8988T (cell line): ENCODE data around the gene LMNTD2.
A peak's percentile ranks its signal among the peaks of the same experiment; 100 is the strongest.

ENCODE experiments used
- DNase-seq: peaks from one replicate; pipeline ENCODE4 v3.0.0; 2011

The LMNTD2 gene

GRCh38 chr11:560305-561147, at the start of gene LMNTD2, which contains the start of gene RASSF7:
TSS of gene LMNTD2 (minus strand) at chr11:560738. CDS start at chr11:560716, 22 bp downstream.
TSS of gene RASSF7 (plus strand) at chr11:560970. CDS start at chr11:561769, 799 bp downstream.
- DNase-seq = peak; percentile 100

GRCh38 chr11:609341-609811, 48.8 kb upstream of the LMNTD2 start:
- no peak for DNase-seq

- DNase-seq = no peak
Measured at GRCh38 chr11:608791-609251, 48.3 kb upstream of the LMNTD2 start.

GRCh38 chr11:607971-608659, 47.6 kb upstream of the LMNTD2 start:
- no peak for DNase-seq

- DNase-seq = no peak
Measured at GRCh38 chr11:607020-607780, 46.7 kb upstream of the LMNTD2 start.

- DNase-seq = no peak
Measured at GRCh38 chr11:606245-606644, 45.7 kb upstream of the LMNTD2 start.

- DNase-seq = no peak
Measured at GRCh38 chr11:605286-606129, 45.0 kb upstream of the LMNTD2 start.

GRCh38 chr11:603154-603553, 42.6 kb upstream of the LMNTD2 start:
- no peak for DNase-seq

- no peak for DNase-seq
Measured at GRCh38 chr11:601573-602245, 41.2 kb upstream of the LMNTD2 start.

- no peak for DNase-seq
Measured at GRCh38 chr11:598005-598680, 37.6 kb upstream of the LMNTD2 start.

- peak; percentile 82 for DNase-seq
Measured at GRCh38 chr11:597166-597725, 36.7 kb upstream of the LMNTD2 start.

GRCh38 chr11:596374-596773, 35.8 kb upstream of the LMNTD2 start:
- no peak for DNase-seq

- DNase-seq = no peak
Measured at GRCh38 chr11:595400-595799, 34.9 kb upstream of the LMNTD2 start.

- DNase-seq = no peak
Measured at GRCh38 chr11:593347-593746, 32.8 kb upstream of the LMNTD2 start.

- DNase-seq = no peak
Measured at GRCh38 chr11:592918-593317, 32.4 kb upstream of the LMNTD2 start.

GRCh38 chr11:592501-592900, 32.0 kb upstream of the LMNTD2 start:
- no peak for DNase-seq

- DNase-seq = no peak
Measured at GRCh38 chr11:590997-591396, 30.5 kb upstream of the LMNTD2 start.

- no peak for DNase-seq
Measured at GRCh38 chr11:589798-590197, 29.3 kb upstream of the LMNTD2 start.

- no peak for DNase-seq
Measured at GRCh38 chr11:587978-588380, 27.4 kb upstream of the LMNTD2 start.

- no peak for DNase-seq
Measured at GRCh38 chr11:587546-587945, 27.0 kb upstream of the LMNTD2 start.
